Epithelial cell of proximal tubule (primary cell): ENCODE measurements around the gene MYCBPAP. TPM values are rescaled to one million over a fixed set of nuclear protein-coding genes. Genes with fewer than 3 reads are reported as not detected.
A peak's percentile ranks its signal among the peaks of the same experiment; 100 is the strongest.

Source experiments
- DNase-seq: peaks from one replicate; pipeline ENCODE4 v3.0.0-alpha.2; 2011; ENCODE audit warnings: low read depth
- H3K4me3 ChIP-seq: 2 replicates; pipeline ENCODE4 v1.5.1; 2011; ENCODE audit warnings: low read depth, mild to moderate bottlenecking, low read length
- CTCF ChIP-seq: conservative IDR thresholded peaks from 2 replicates; pipeline ENCODE4 v1.5.1; 2012; ENCODE audit warnings: low read depth, mild to moderate bottlenecking, low read length
- total RNA-seq: library from RNA; depleted of rRNA; stranded (reverse); fragments of >200 nt; gene quantifications from 2 replicates; pipeline ENCODE4 v1.2.3, GENCODE V29; 2015

The MYCBPAP gene
- total RNA-seq, 1 donor from 2014 or later: 0.58 TPM

DNA sequence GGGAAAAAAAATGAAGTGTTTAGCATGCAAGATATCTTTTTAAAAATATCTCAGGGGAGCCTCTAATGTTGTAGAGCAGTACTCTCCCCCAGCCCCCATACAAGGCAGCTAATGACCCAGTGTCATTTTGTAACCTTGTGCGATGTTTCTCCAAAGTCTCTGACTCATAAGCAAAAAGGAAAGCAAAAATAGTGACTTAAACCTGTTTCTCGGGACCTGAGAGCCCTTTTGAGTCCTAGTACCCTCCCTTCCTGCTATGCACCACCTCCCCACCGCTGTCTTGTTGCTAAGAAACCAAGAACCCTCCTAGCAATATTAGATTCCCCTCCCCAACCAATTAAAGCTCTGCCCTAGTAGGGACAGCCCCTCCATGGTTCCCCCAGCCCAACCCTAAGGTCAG is 2.8 kb downstream of the MYCBPAP start:
- TF ChIP-seq CTCF: no peak
- H3K4me3 ChIP-seq: no peak overlapping the region
- no peak for DNase-seq

DNA sequence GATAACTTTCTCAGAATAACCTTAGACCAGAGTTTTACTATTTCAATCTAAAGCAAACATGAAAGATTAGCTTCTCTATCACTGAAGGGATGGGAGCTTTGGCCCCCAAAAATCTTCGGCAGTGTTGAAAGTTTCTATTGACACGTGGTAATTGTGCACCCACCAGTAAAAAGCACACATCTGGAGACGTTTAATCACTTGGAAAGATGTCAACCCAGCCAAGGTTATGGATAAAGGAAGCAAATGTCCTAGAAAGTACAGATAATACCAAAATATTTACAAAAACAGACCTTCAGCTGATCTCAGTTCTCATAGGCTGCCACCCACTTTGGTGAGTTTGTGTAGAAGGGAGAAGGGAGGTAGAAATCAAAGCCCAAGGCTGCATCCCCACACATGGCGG is 5.3 kb downstream of the MYCBPAP start:
- H3K4me3 ChIP-seq: no peak overlapping the region
- no peak for TF ChIP-seq CTCF
- no peak for DNase-seq

DNA sequence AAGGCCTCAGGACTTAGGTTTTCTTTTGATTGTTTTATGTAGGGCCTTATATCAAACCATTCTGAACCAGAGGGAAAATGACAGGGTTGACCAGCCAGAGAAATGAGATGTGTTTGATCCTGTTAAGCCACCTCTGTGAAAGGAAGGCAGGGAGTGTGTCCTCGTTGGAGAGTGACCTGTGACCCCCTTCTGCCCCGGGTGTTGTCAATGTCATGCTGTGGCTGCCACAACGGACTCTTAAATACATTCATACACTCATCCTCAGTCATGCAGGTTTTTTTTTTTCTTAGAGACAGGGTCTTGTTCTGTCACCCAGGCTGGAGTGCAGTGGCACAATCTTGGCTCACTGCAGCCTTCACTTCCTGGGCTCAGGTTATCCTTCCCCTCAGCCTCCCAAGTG is 6.1 kb downstream of the MYCBPAP start:
- TF ChIP-seq CTCF: no peak

GRCh38 chr17:50514936-50515702 is 6.9 kb downstream of the MYCBPAP start:
- no peak for TF ChIP-seq CTCF
- DNase-seq: peak; percentile 35
- H3K4me3 ChIP-seq: no peak overlapping the region

More for the DNA sequence above, 6.1 kb downstream of the MYCBPAP start:
- no peak for DNase-seq
- no peak overlapping the region for H3K4me3 ChIP-seq

GRCh38 chr17:50517011-50517410 is 8.8 kb downstream of the MYCBPAP start:
- TF ChIP-seq CTCF: no peak
- no peak overlapping the region for H3K4me3 ChIP-seq
- no peak for DNase-seq

DNA sequence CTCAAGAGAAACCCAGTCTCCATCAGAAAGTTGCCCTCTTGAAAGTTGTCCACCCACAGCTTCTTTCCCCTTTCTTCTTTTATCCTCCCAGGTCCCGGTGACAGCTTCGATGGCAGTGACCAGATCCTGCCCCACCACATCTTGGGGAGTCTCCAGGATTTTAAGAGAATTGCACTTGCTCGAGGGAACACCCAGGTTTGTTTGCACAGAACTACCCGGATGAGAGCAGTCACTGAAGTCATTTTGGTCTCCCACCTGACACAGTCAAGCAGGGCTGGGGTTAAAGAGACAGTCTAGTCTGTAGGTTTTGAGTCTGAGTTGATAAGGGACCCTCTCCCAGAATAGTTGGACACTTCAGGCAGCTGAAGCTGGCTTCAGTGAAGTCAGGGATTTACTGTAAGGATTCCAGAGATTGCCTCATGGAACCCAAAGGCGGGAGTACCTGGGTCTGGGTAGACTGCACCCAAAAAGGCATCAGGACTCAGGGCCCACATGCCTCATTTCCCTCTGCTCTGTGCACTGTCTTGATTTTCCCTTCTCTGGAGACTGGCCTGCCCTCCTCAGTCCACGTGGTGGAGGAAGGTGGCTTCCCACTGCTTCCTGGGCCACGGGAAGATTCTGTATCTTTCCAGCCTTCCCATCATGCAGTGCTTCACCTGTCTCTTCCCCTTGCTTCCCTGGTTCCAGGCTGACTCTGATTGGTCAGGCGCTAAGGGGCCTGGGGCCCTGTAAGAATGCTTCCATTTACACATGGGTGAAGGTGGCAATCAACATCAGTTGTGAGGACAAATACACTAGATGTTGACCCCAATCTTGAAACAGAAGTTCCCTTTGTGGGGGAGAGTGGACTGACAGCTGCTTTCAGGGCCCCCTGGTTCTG is 9.5 kb downstream of the MYCBPAP start:
- H3K4me3 ChIP-seq: no peak overlapping the region
- DNase-seq: no peak
- TF ChIP-seq CTCF: no peak
